ENCODE measurements around the gene PRIM2.
A peak's percentile ranks its signal among the peaks of the same experiment; 100 is the strongest.
"Not testable (repeated sequence)": the region's sequence is repeated elsewhere in the genome, so short reads cannot be mapped to it uniquely, and the experiment has no call there.

The PRIM2 gene

DNA sequence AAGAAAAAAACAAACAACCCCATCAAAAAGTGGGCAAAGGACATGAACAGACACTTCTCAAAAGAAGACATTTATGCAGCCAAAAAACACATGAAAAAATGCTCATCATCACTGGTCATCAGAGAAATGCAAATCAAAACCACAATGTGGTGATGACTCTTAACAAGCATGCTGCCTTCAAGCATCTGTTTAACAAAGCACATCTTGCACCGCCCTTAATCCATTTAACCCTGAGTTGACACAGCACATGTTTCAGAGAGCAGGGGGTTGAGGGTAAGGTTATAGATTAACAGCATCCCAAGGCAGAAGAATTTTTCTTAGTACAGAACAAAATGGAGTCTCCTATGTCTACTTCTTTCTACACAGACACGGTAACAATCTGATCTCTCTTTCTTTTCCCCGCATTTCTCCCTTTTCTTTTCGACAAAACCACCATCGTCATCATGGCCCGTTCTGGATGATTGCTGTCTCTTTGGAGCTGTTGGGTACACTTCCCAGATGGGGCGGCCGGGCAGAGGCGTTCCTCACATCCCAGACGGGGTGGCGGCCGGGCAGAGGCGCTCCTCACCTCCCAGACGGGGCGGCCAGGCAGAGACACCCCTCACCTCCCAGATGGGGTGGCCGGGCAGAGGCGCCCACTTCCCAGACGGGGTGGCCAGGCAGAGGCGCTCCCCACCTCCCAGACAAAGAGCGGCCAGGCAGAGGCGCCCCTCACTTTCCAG lies 7.2 kb upstream of the PRIM2 start:
- peaks cover 14% of the 10 kb centered on the region for H3K4me1 ChIP-seq (ENCODE audit: control insufficient read depth, insufficient read depth, low read length, poor library complexity, severe bottlenecking)
- not testable (repeated sequence) for H3K4me3 ChIP-seq (ENCODE audit: extremely low read depth, insufficient read depth, low read length, poor library complexity, severe bottlenecking); H3K9me3 ChIP-seq (ENCODE audit: control insufficient read depth, low read length); H3K36me3 ChIP-seq (ENCODE audit: control insufficient read depth, insufficient read depth, low read length); H3K27ac ChIP-seq (ENCODE audit: low read depth, low read length, severe bottlenecking)
- WGBS, 2 experiments (ENCODE audit: insufficient coverage in 2 of 2): 89 to 91% methylated on average over 6 to 10 of the region's 21 CpGs

GRCh38 chr6:57310817-57311157 lies 6.6 kb upstream of the PRIM2 start:
- no peaks in the 10 kb centered on the region for H3K36me3 ChIP-seq (ENCODE audit: control insufficient read depth, insufficient read depth, low read length)
- H3K27ac ChIP-seq (ENCODE audit: low read depth, low read length, severe bottlenecking): no peak overlapping the region
- 95 to 98% methylated on average over 13 to 17 of the region's 24 CpGs for WGBS, 2 experiments (ENCODE audit: insufficient coverage in 2 of 2)
- H3K4me3 ChIP-seq (ENCODE audit: extremely low read depth, insufficient read depth, low read length, poor library complexity, severe bottlenecking): no peak overlapping the region
- peaks cover 14% of the 10 kb centered on the region for H3K4me1 ChIP-seq (ENCODE audit: control insufficient read depth, insufficient read depth, low read length, poor library complexity, severe bottlenecking)
- H3K9me3 ChIP-seq (ENCODE audit: control insufficient read depth, low read length): no peaks in the 10 kb centered on the region

DNA sequence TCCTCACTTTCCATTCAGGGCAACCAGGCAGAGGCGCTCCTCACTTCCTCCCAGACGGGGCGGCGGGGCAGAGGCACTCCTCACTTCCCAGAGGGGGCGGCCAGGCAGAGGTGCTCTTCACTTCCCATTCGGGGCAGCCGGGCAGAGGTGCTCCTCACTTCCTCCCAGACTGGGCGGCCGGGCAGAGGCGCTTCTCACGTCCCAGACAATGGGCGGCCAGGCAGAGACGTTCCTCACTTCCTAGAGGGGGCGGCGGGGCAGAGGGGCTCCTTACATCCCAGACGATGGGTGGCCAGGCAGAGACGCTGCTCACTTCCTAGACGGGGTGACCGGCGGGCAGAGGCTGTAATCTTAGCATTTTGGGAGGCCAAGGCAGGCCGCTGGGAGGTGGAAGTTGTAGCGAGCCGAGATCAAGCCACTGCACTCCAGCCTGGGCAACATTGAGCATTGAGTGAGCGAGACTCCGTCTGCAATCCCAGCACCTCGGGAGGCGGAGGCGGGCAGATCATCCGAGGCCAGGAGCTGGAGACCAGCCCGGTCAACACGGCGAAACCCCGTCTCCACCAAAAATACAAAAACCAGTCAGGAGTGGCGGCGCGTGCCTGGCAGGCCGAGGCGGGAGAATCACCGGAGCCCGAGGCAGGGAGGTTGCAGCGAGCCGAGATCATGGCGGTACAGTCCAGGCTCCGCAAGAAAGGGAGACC lies 6.0 kb upstream of the PRIM2 start:
- peaks cover 14% of the 10 kb centered on the region for H3K4me1 ChIP-seq (ENCODE audit: control insufficient read depth, insufficient read depth, low read length, poor library complexity, severe bottlenecking)
- H3K4me3 ChIP-seq (ENCODE audit: extremely low read depth, insufficient read depth, low read length, poor library complexity, severe bottlenecking); H3K36me3 ChIP-seq (ENCODE audit: control insufficient read depth, insufficient read depth, low read length); H3K27ac ChIP-seq (ENCODE audit: low read depth, low read length, severe bottlenecking); H3K9me3 ChIP-seq (ENCODE audit: control insufficient read depth, low read length): not testable (repeated sequence)
- WGBS, 2 experiments (ENCODE audit: insufficient coverage in 2 of 2): 97 to 98% methylated on average over 11 to 30 of the region's 44 CpGs

DNA sequence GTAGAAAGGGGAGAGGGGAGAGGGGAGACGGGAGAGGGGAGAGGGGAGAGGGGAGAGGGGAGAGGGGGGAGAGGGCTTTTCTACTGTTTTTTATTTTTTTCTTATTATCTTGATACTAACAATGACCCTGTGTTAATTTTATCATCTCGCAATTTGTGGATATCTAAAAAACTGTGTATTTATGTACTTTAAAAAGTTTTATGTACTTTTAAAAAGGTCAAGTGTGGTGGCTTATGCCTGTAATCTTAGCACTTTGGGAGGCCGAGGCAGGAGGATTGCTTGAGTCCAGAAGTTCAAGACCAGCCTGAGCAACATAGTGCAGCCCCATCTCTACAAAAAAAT lies 5.5 kb upstream of the PRIM2 start:
- Histone ChIP-seq H3K36me3 (ENCODE audit: control insufficient read depth, insufficient read depth, low read length) (no peaks in the 10 kb centered on the region), H3K27ac (ENCODE audit: low read depth, low read length, severe bottlenecking) (no peak overlapping the region), H3K4me3 (ENCODE audit: extremely low read depth, insufficient read depth, low read length, poor library complexity, severe bottlenecking) (no peak overlapping the region), H3K4me1 (ENCODE audit: control insufficient read depth, insufficient read depth, low read length, poor library complexity, severe bottlenecking) (peaks cover 14% of the 10 kb centered on the region), H3K9me3 (ENCODE audit: control insufficient read depth, low read length) (no peaks in the 10 kb centered on the region)
- WGBS, 2 experiments (ENCODE audit: insufficient coverage in 2 of 2): 100% methylated on average over 1 of the region's 3 CpGs

DNA sequence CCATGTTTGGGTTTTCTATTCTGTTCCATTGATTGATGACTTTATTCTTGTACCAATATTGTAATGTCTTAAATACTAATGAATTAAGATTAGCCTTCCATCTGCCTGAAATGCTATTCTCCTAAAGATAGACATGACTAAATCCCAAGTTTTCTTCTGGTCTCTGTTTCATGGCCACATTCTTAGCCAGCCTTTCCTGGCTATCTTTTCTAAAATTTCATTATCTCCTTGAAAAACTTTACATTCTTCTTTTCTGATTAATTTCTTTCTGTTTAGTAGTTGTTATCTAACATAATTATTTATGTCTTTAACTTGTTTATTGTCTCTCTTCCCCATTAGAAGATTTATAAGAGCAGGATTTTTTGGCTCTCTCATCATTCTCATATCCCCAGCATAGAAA lies 4.4 kb upstream of the PRIM2 start:
- Histone ChIP-seq H3K36me3 (ENCODE audit: control insufficient read depth, insufficient read depth, low read length) (no peaks in the 10 kb centered on the region), H3K27ac (ENCODE audit: low read depth, low read length, severe bottlenecking) (no peak overlapping the region), H3K9me3 (ENCODE audit: control insufficient read depth, low read length) (no peaks in the 10 kb centered on the region), H3K4me3 (ENCODE audit: extremely low read depth, insufficient read depth, low read length, poor library complexity, severe bottlenecking) (no peak overlapping the region), H3K4me1 (ENCODE audit: control insufficient read depth, insufficient read depth, low read length, poor library complexity, severe bottlenecking) (peaks cover 15% of the 10 kb centered on the region)

DNA sequence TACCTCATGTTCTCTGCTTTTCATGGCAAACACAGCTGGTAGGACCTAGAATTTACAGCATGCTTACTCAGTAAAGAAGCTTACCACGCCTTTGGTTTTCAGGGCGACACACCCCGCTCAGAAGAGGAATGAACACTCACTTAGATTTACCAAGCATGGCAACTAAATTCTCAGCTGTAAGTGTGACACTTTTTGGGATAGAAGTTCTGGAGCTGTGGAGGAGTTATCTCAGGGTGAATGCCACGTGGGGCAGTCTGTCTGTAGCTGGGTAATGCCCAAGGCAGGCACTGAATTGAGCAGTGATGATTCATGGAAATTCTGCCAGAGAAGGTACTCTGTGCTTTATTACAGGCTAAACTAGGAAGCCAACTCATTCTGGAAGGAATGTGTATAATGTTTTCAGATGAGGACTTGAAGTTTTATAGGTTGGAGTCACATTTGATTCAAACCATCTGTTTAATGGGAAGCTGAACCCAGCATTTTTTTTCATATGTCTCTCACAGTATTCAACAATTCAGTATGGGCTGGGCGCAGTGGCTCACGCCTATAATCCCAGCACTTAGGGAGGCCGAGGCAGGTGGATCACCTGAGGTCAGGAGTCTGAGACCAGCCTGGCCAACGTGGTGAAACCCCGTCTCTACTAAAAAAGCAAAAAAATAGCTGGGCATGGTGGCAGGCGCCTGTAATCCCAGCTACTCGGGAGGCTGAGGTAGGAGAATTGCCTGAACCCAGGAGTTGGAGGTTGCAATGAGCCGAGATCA lies 3.5 kb upstream of the PRIM2 start:
- H3K27ac ChIP-seq (ENCODE audit: low read depth, low read length, severe bottlenecking): peak overlapping the region; percentile 52
- H3K36me3 ChIP-seq (ENCODE audit: control insufficient read depth, insufficient read depth, low read length): peaks cover under 1% of the 10 kb centered on the region
- no peaks in the 10 kb centered on the region for H3K9me3 ChIP-seq (ENCODE audit: control insufficient read depth, low read length)
- H3K4me3 ChIP-seq (ENCODE audit: extremely low read depth, insufficient read depth, low read length, poor library complexity, severe bottlenecking): no peak overlapping the region
- H3K4me1 ChIP-seq (ENCODE audit: control insufficient read depth, insufficient read depth, low read length, poor library complexity, severe bottlenecking): peaks cover 18% of the 10 kb centered on the region
- 79 to 88% methylated on average over 7 to 10 of the region's 12 CpGs for WGBS, 2 experiments (ENCODE audit: insufficient coverage in 2 of 2)

- H3K4me3 ChIP-seq (ENCODE audit: extremely low read depth, insufficient read depth, low read length, poor library complexity, severe bottlenecking): no peak overlapping the region
- H3K4me1 ChIP-seq (ENCODE audit: control insufficient read depth, insufficient read depth, low read length, poor library complexity, severe bottlenecking): peaks cover 18% of the 10 kb centered on the region
- WGBS, 2 experiments (ENCODE audit: insufficient coverage in 2 of 2): 89 to 100% methylated on average over 1 of the region's 1 CpG
- no peaks in the 10 kb centered on the region for H3K9me3 ChIP-seq (ENCODE audit: control insufficient read depth, low read length)
- no peak overlapping the region for H3K27ac ChIP-seq (ENCODE audit: low read depth, low read length, severe bottlenecking)
- H3K36me3 ChIP-seq (ENCODE audit: control insufficient read depth, insufficient read depth, low read length): peaks cover 12% of the 10 kb centered on the region
These were observed 2.3 kb upstream of the PRIM2 start for GRCh38 chr6:57315111-57315510.

- Histone ChIP-seq H3K9me3 (ENCODE audit: control insufficient read depth, low read length) (no peaks in the 10 kb centered on the region), H3K27ac (ENCODE audit: low read depth, low read length, severe bottlenecking) (no peak overlapping the region), H3K4me1 (ENCODE audit: control insufficient read depth, insufficient read depth, low read length, poor library complexity, severe bottlenecking) (peaks cover 18% of the 10 kb centered on the region), H3K36me3 (ENCODE audit: control insufficient read depth, insufficient read depth, low read length) (peaks cover 16% of the 10 kb centered on the region), H3K4me3 (ENCODE audit: extremely low read depth, insufficient read depth, low read length, poor library complexity, severe bottlenecking) (no peak overlapping the region)
- 82 to 88% methylated on average over 4 to 9 of the region's 9 CpGs for WGBS, 2 experiments (ENCODE audit: insufficient coverage in 2 of 2)
These were observed 1.6 kb upstream of the PRIM2 start for GRCh38 chr6:57315851-57316250.

GRCh38 chr6:57316581-57317059 lies 810 bp upstream of the PRIM2 start:
- H3K27ac ChIP-seq (ENCODE audit: low read depth, low read length, severe bottlenecking): peak overlapping the region; percentile 51
- H3K36me3 ChIP-seq (ENCODE audit: control insufficient read depth, insufficient read depth, low read length): peaks cover 24% of the 10 kb centered on the region
- no peaks in the 10 kb centered on the region for H3K9me3 ChIP-seq (ENCODE audit: control insufficient read depth, low read length)
- peak overlapping the region; percentile 77 for H3K4me3 ChIP-seq (ENCODE audit: extremely low read depth, insufficient read depth, low read length, poor library complexity, severe bottlenecking)
- WGBS, 2 experiments (ENCODE audit: insufficient coverage in 2 of 2): 0 to 2% methylated on average over 22 to 24 of the region's 26 CpGs
- peaks cover 18% of the 10 kb centered on the region for H3K4me1 ChIP-seq (ENCODE audit: control insufficient read depth, insufficient read depth, low read length, poor library complexity, severe bottlenecking)

GRCh38 chr6:57324538-57324937 lies 7.1 kb downstream of the PRIM2 start:
- Histone ChIP-seq H3K27ac (ENCODE audit: low read depth, low read length, severe bottlenecking) (no peak overlapping the region), H3K4me1 (ENCODE audit: control insufficient read depth, insufficient read depth, low read length, poor library complexity, severe bottlenecking) (no peaks in the 10 kb centered on the region), H3K4me3 (ENCODE audit: extremely low read depth, insufficient read depth, low read length, poor library complexity, severe bottlenecking) (no peak overlapping the region), H3K36me3 (ENCODE audit: control insufficient read depth, insufficient read depth, low read length) (peaks cover 86% of the 10 kb centered on the region), H3K9me3 (ENCODE audit: control insufficient read depth, low read length) (peaks cover 10% of the 10 kb centered on the region)
- WGBS, 2 experiments (ENCODE audit: insufficient coverage in 2 of 2): no CpG with 5 or more reads among the region's 1 CpG

- Histone ChIP-seq H3K36me3 (ENCODE audit: control insufficient read depth, insufficient read depth, low read length) (peaks cover 78% of the 10 kb centered on the region), H3K4me1 (ENCODE audit: control insufficient read depth, insufficient read depth, low read length, poor library complexity, severe bottlenecking) (no peaks in the 10 kb centered on the region), H3K9me3 (ENCODE audit: control insufficient read depth, low read length) (peaks cover 11% of the 10 kb centered on the region), H3K27ac (ENCODE audit: low read depth, low read length, severe bottlenecking) (no peak overlapping the region), H3K4me3 (ENCODE audit: extremely low read depth, insufficient read depth, low read length, poor library complexity, severe bottlenecking) (no peak overlapping the region)
- WGBS, 2 experiments (ENCODE audit: insufficient coverage in 2 of 2): 73 to 92% methylated on average over 2 of the region's 2 CpGs
These were observed 9.9 kb downstream of the PRIM2 start for GRCh38 chr6:57327311-57327710.

Measured in mesodermal cell (in vitro differentiated cells).